Measurements from ENCODE around the gene IGSF3.

The IGSF3 gene

DNA sequence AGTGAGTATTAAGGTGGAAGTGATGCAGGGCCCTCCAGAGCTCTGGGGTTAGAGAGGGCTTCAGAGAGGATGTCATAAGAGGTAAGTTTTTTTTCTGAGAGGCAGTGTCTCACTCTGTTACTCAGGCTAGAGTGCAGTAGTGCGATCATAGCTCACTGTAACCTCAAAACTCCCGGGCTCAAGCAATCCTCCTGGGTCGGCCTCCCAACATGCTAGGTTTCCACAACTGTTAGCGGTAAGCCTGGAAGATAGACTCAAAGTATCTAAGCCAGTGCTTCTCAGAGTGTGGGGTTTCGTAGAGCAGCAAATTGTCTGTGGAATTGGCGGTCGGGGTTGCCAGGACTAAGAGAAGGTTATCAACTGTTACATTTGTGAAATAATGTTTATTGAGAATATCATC, 18.6 kb upstream of the IGSF3 start:
- no peak for DNase-seq

- DNase-seq, result no peak
These were observed 17.0 kb upstream of the IGSF3 start for GRCh38 chr1:116684575-116684974.

DNA sequence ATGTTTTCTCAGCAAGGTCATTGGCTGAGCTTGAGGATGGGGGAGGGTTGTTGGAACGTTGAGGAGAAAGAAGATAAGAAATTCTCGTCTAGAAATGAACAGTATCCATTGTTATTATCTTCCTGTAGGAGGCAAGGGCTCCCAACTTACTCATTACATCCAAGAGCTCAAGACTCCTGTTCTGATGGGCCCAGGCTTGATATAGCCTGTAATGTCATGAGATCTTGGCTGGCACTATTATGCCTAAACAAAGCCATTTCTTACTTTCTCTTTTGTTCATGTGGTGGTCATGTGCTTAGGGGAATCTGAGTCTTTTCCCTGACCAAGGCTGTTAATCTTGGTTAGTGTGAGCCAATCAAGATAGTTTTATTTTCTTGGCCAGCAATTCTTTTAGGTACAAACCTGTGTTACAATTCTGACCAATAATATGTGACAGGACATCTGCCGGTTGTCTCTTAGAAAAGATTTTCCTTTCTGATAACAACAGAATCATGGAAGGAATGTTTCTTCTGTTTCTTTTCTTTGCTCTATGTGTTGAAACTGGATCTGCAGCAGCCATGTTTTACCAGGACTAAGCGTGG, 15.2 kb upstream of the IGSF3 start:
- no peak for DNase-seq

GRCh38 chr1:116681343-116681899, 13.9 kb upstream of the IGSF3 start:
- DNase-seq, result no peak

DNA sequence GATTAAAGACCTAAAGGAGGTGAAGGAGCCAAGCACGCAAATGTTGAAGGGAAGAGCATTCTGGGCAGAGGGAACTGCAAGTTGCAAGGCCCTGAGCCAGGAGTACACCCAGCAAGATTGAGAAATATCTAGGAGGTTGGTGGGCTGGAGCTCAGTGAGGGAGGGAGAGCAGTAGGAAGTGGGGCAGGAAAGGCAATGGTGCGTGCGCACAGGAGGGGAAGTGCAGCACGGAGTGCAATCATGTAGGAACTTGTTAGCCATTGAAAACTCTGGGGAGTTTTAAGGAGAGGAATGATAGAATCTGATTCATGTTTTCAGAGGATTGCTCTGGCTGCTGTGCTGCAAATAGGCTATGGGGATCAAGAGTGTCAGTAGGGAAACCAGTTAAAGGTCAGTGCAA, 13.2 kb upstream of the IGSF3 start:
- no peak for DNase-seq

DNA sequence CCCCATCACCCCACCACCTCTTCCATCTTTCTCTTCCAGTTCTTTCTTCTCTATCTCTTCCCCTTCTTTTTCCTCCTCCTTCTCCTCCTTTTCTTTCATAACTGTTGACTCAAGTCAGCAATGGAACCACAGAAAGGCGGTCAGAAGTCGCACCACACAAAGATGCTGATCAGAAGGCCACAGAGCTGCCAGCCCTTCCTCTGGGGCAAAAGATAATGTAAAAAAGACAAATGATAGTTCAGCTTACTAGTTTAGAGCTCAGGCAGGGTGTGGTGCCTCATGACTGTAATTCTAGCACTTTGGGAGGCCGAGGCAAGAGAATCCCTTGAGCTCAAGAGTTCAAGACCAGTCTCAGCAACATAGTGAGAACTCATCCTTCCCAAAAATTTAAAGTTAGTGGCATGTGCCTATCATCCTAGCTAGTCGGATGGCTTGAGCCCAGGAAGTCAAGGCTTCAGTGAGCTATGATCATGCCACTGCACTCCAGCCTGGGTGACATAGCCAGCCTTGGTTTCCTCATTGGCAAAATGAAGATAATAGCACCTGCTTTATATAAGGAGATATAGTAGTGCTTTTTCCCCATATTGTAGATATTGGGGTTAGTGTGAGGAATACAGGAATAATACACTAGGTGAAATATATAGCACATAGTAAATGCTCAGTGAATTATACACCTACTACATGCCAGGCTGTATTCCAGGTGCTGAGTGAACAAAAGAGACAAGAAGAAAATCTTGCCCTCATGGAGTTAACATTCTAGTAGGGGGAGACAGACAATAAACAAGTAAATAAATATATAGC, 12.5 kb upstream of the IGSF3 start:
- no peak for DNase-seq

- DNase-seq, result no peak
These were observed 11.7 kb upstream of the IGSF3 start for GRCh38 chr1:116679091-116679827.

GRCh38 chr1:116678732-116679090, 11.2 kb upstream of the IGSF3 start:
- DNase-seq, result no peak

GRCh38 chr1:116677474-116678062, 10.0 kb upstream of the IGSF3 start:
- DNase-seq, result no peak

DNA sequence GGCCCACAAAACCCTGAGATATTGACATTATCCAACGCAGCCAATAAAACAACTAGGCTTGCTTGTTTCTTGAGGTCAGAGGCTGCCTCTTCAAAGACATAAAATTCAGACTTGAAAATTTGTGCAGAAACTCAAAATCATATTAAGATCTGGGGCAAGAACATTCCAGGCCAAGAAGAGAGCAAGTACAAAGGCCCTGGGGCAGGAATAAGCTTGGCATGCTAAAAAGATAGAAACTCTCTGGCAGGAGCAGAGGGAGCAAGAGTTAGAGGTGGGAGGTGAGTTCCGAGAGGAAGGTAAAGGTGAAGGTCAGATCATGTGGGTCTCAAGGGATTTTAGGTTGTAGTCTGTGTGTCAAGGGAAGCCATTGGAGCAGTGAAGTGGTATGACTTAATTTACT, 8.8 kb upstream of the IGSF3 start:
- DNase-seq, result no peak

GRCh38 chr1:116674751-116675150, 7.2 kb upstream of the IGSF3 start:
- DNase-seq, result no peak

GRCh38 chr1:116674011-116674531, 6.5 kb upstream of the IGSF3 start:
- DNase-seq, result no peak

DNA sequence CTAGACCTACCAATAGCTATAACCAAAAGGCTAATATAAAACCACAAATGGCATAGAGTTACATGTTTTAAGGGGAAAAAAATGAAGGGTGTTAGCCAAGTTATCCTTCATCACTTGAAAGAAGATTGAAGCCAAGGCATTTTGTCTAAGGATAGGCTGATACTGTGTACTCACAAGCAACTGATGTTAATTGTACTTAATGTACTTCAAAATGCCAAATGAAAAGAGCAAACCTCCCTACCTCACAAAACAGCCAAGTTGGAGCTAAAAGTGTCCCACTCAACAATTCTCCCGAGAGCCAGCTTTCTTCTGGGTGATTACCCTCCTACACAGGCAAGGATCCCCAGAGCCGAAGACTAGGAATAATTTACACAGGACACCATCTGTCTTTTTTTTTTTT, 4.4 kb upstream of the IGSF3 start:
- DNase-seq, result no peak

GRCh38 chr1:116671072-116671760, 3.7 kb upstream of the IGSF3 start:
- DNase-seq, result no peak

DNA sequence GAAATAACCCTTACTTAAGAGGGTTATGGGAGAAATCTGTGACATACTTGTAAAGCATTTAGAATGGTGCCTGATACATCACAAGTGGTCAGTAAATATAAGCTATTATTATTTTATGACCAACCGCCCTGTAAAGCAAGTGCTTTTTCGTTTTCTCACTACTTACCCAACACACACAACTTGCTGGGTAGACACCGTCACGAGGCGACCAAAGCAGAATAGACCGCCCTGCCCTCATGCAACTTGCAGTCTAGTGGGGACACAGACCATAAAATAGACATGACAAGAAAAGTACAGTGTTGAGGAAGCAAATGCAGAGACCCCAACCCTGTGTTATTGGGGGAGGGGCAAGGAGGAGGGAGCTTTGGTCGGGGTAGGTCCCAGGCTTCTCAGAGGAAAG, 744 bp upstream of the IGSF3 start:
- no peak for DNase-seq

DNA sequence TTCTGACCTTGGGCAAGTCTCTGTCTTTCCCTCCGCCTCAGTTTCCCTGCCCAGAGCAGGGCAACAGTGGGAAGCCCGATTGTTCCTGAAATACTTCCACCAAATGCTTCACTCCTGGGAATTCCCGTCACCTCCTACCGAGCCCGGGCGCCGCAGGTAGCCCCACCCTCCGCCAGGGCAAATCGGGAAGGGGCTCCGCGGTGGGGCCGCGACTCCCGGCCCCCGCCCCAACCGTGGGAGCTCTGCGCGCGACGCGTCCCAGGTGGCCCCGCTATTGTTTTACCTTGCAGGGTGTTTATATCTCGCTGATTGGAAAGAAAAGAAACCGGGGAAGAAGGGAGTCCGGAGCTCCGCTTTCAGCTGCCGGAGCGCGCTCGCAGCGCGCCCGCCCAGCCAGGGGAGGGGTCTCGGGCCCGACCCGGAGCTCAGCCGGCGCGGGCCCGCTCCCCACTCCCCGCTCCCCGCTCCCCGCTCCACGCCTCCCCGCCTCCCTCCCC, 407 bp downstream of the IGSF3 start:
- no peak for DNase-seq

- no peak for DNase-seq
These were observed 1.1 kb downstream of the IGSF3 start for GRCh38 chr1:116666187-116667077.

DNA sequence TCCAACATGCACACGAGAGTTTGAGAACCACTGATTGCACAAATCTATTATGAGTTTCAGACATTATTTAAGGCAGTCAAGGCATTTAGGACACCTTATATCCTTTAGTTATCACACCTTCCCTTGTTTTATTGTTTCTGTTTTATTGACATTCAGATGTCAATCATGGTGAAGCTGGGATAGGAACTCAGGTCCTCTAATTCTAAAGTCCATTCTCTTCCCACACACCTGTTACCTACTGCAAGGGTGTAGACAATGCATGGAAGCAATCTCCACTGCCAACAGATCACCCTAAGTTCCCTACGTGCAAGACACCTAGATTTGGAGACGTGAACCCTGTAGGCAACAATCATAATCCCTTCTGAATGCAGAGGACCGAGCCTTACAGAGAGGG, 2.6 kb downstream of the IGSF3 start:
- DNase-seq, result no peak

DNA sequence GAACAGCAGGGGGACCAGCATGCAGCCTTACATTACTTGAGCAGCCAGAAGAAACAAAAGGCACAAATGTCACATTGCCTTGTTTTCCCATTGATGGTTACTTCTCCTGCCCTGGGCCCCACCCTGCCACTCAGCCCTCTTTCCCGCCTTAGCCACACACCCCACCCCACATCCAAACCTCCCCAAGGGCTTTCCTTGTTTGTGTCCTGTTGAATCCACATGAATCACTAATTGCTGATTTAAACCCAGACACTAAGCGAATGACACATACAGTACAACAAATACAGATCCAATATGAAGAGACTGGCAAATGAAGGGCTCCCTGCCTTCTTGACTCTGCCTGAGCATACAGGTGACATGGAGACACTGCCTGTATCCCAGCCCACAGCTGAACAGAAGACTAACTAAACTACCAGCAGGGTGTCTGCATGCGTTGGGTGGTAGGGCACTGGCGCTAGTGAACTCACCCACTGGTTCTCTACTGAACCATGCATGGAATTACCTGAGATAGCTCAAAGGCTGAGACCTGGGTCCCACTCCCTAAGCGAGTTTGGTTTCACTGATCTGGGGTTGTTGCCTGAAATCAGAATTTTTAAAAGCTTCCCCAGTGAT, 3.1 kb downstream of the IGSF3 start:
- peak; percentile 52 to 55 for DNase-seq

DNA sequence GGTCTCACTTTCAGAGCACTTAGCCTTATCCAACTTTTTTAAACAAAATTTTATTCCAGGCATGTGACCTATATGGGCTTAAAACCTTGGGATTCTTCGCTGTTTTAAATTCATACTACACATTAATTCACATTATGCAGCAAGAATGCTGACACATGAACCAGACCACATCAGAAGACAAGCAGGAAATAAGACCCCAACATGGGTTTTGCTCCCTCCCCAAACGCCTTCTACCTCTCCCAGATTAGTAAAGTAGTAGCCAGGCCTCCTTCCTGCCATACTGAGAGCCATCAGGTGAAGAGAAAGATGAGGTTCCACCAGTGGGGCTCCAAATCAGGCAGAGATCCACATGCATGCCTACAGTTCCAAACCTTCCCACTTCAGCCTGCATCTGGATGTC, 3.7 kb downstream of the IGSF3 start:
- no peak for DNase-seq

DNA sequence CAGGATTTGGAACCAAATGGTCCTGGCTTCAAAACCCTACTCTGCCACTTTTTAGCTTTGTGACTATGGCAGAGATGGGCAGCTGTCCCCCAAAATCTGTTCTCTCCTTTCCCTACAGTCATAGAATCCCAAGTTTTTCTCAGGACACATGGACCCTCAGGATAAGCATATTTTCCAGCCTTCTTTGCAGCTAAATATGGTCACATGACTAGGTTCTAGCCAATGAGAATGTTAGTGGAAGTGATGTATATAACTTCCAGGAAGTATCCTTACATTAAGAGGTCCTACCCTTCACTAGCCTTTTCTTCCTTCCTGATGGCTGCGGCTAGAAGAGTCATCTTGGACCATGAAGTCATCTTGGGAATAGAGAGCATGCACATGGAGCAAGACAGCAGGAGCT, 5.9 kb downstream of the IGSF3 start:
- no peak for DNase-seq

Data from NCI-H187 (cell line).